ENCODE data around the gene TRRAP. TPM values are rescaled to one million over a fixed set of nuclear protein-coding genes. Genes with fewer than 3 reads are reported as not detected.

The TRRAP gene
- total and polyA plus RNA-seq, 2 of the 4 experiments (the other 2 are of a cell fraction), result 12.5 to 18.1 TPM

- intact Hi-C loops (cut with micrococcal nuclease) (no loop called here), in situ Hi-C loops (cut with MboI; ENCODE audit: low sequenced_read_pairs) (no loop called here), dilution Hi-C loops (cut with HindIII; ENCODE audit: low sequenced_read_pairs, unreplicated experiment) (no loop called here)
- Histone ChIP-seq H4K91ac (ENCODE audit: insufficient read depth, low read depth, low read length) (no peak overlapping the region), H3K9me3 (ENCODE audit: control insufficient read depth, insufficient read depth, low read length) (no peaks in the 10 kb centered on the region), H3K23ac (ENCODE audit: low read depth, low read length) (no peak overlapping the region), H3K56ac (ENCODE audit: extremely low read depth, insufficient read depth, low read length) (no peak overlapping the region), H3K79me1 (ENCODE audit: low read depth in 1 of 2, low read length in 2 of 2) (no peaks in the 10 kb centered on the region), H2BK20ac (ENCODE audit: low read depth, low read length) (no peak overlapping the region), H2BK5ac (ENCODE audit: low read depth, low read length, poor library complexity, severe bottlenecking) (no peak overlapping the region), H3K4ac (ENCODE audit: low read depth, low read length) (no peak overlapping the region), H2AK9ac (replicated peaks; ENCODE audit: low read depth, low read length, poor library complexity) (peak overlapping the region; percentile 55), H3K14ac (replicated peaks; ENCODE audit: low read depth, low read length) (no peak overlapping the region), H3K4me1 (ENCODE audit: control insufficient read depth, insufficient read depth, low read length) (peaks cover 7% of the 10 kb centered on the region), H3K4me3 (ENCODE audit: insufficient read depth, low read depth, low read length) (peak overlapping the region; percentile 62), H3K36me3 (ENCODE audit: control insufficient read depth, insufficient read depth, low read length) (no peaks in the 10 kb centered on the region), H3K4me2 (ENCODE audit: low read depth, low read length) (peak overlapping the region; percentile 97), H4K8ac (ENCODE audit: low read depth in 2 of 2, low read length in 2 of 2) (no peak overlapping the region), H2AFZ (replicated peaks; ENCODE audit: low read length, poor library complexity) (peak overlapping the region; percentile 92), H4K5ac (ENCODE audit: low read depth, low read length) (no peak overlapping the region), H3K27me3 (ENCODE audit: control insufficient read depth, insufficient read depth, low read length) (peaks cover 12% of the 10 kb centered on the region), H4K20me1 (ENCODE audit: insufficient read depth, low read length) (no peaks in the 10 kb centered on the region), H2BK120ac (ENCODE audit: low read depth, low read length) (no peak overlapping the region; the same call in 1 of the 2 replicates), H3K9me1 (ENCODE audit: insufficient read depth, low read length) (peaks cover 2% of the 10 kb centered on the region; the same call in 1 of the 2 replicates), H3K18ac (ENCODE audit: low read depth, low read length) (no peak overlapping the region), H2AK5ac (ENCODE audit: low read depth, low read length) (no peak overlapping the region), H2BK15ac (ENCODE audit: low read depth, low read length) (no peak overlapping the region), H3K27ac (ENCODE audit: insufficient read depth, low read length) (no peak overlapping the region), H3K9ac (ENCODE audit: low read depth, low read length) (no peak overlapping the region)
- ATAC-seq (ENCODE audit: low read depth) (peak; percentile 62), DNase-seq (peak; percentile 50)
- TF ChIP-seq NFE2L2 (IDR thresholded peaks at IDR 0.05; ENCODE audit: low read depth, low read length) (no peak), BHLHE40 (IDR thresholded peaks at IDR 0.05; ENCODE audit: low read depth, low read length) (no peak)
- 5% methylated on average over 8 of the region's 35 CpGs; no CpG with 5 or more reads in 1 of the 2 experiments for WGBS, 2 experiments (ENCODE audit: extremely low coverage in 2 of 2, insufficient read length in 1 of 2)
- ChIA-PET CTCF (interaction anchor here (0.6 kb wide), 1 partner anchor 451 kb away, joined by 3 read pairs; no protein-coding TSS in a partner anchor), POLR2A (ENCODE audit: unreplicated experiment) (no interaction called here)
- BruUV-seq (replicated peaks), result no TSS peak
Observed at GRCh38 chr7:98870121-98870651, 8.1 kb upstream of the TRRAP start.
